PC-9 (cell line): Measurements from ENCODE around the gene FRMD8. TPM values are rescaled to one million over a fixed set of nuclear protein-coding genes. Genes with fewer than 3 reads are reported as not detected.
A peak's percentile ranks its signal among the peaks of the same experiment; 100 is the strongest.

ENCODE experiments used
- BruUV-seq: library from RNA; stranded (reverse); fragments of 400-500 nt; replicated peaks from 2 replicates; lab custom pipeline; 2021; lab: Mats Ljungman, UMichigan
- CTCF ChIA-PET: fragments of 300-600 bp; sonication (Branson Sonifier 250); formaldehyde crosslinking; loops from one replicate; lab custom pipeline; 2022; ENCODE audit warnings: antibody characterized with exemption; lab: Charles Lee
- POLR2A ChIA-PET: fragments of 300-600 bp; sonication (Branson Sonifier 250); formaldehyde crosslinking; loops from one replicate; lab custom pipeline; 2022; ENCODE audit warnings: antibody characterized with exemption; ENCODE audit not compliant: unreplicated experiment; lab: Charles Lee
- DNase-seq, 2 experiments: peaks; one replicate each; pipeline versions ENCODE4 v3.0.0 to v3.0.0-alpha.2; 2015 to 2022; ENCODE audit warnings: mixed read lengths in 1 of 2
- H2AFZ ChIP-seq: fragments of 200-600 bp; sonication (generic); 2 replicates; pipeline ENCODE4 v1.8.1; 2017; ENCODE audit warnings: antibody characterized with exemption
- H3F3A ChIP-seq: fragments of 200-600 bp; sonication (generic); 2 replicates; pipeline ENCODE4 v1.8.1; 2017; ENCODE audit warnings: antibody characterized with exemption, mild to moderate bottlenecking, low read depth; ENCODE audit not compliant: insufficient read depth
- H3K27ac ChIP-seq: fragments of 200-600 bp; sonication (generic); 2 replicates; pipeline ENCODE4 v1.6.1; 2016; ENCODE audit warnings: mixed run types
- H3K27me3 ChIP-seq: fragments of 200-600 bp; sonication (generic); 2 replicates; pipeline ENCODE4 v1.6.1; 2016; ENCODE audit warnings: low read depth, mixed run types; ENCODE audit not compliant: insufficient read depth
- H3K36me3 ChIP-seq: fragments of 200-600 bp; sonication (generic); 2 replicates; pipeline ENCODE4 v1.6.1; 2016; ENCODE audit warnings: low read depth, mixed run types
- H3K4me1 ChIP-seq: fragments of 200-600 bp; sonication (generic); replicated peaks from 2 replicates; pipeline ENCODE4 v1.6.1; 2016; ENCODE audit warnings: mixed run types; ENCODE audit not compliant: insufficient read depth
- H3K4me2 ChIP-seq: fragments of 200-600 bp; sonication (generic); 2 replicates; pipeline ENCODE4 v1.6.1; 2017; ENCODE audit warnings: mixed run types
- H3K4me3 ChIP-seq: fragments of 200-600 bp; sonication (generic); 2 replicates; pipeline ENCODE4 v1.6.1; 2016; ENCODE audit warnings: mixed run types
- H3K79me2 ChIP-seq: fragments of 200-600 bp; sonication (generic); 2 replicates; pipeline ENCODE4 v1.6.1; 2017; ENCODE audit warnings: low read depth, mixed run types
- H3K9me2 ChIP-seq: fragments of 200-600 bp; sonication (generic); 2 replicates; pipeline ENCODE4 v1.8.1; 2017; ENCODE audit warnings: mild to moderate bottlenecking; ENCODE audit not compliant: insufficient read depth
- H3K9me3 ChIP-seq: fragments of 200-600 bp; sonication (generic); 2 replicates; pipeline ENCODE4 v1.8.1; 2016; ENCODE audit warnings: low read depth; ENCODE audit not compliant: insufficient read depth
- H4K20me1 ChIP-seq: fragments of 200-600 bp; sonication (generic); 2 replicates; pipeline ENCODE4 v1.8.1; 2017; ENCODE audit not compliant: insufficient read depth
- EZH2 ChIP-seq: fragments of 200-600 bp; sonication (generic); IDR thresholded peaks from 2 replicates; pipeline ENCODE4 v1.8.0; 2017; ENCODE audit warnings: antibody characterized with exemption, low read depth
- intact Hi-C: fragments of 100-400 bp; cut with micrococcal nuclease; formaldehyde crosslinking; loops from one replicate; pipeline ENCODE4 v1.10.0; 2022; ENCODE audit not compliant: unreplicated experiment
- total RNA-seq: library from RNA; stranded (reverse); gene quantifications from 2 replicates; pipeline ENCODE4 v1.2.3, GENCODE V29; 2021
- TF ChIP-seq, protein P1 (sequence below): fragments of 200-600 bp; sonication (generic); conservative IDR thresholded peaks from 2 replicates; pipeline ENCODE4 v1.6.1; 2017; ENCODE audit warnings: mixed run types, antibody characterized with exemption, mild to moderate bottlenecking, moderate library complexity

Gene FRMD8
- total RNA-seq, 1 experiment from 2014 or later, result 32.4 TPM

GRCh38 chr11:65353376-65353775, 33.1 kb upstream of the FRMD8 start:
- Histone ChIP-seq H3K79me2 (no peaks in the 10 kb centered on the region), H3K27ac (no peak overlapping the region), H3K27me3 (no peaks in the 10 kb centered on the region), H3K4me1 (peaks cover 11% of the 10 kb centered on the region), H4K20me1 (no peaks in the 10 kb centered on the region; the same call in 1 of the 2 replicates), H3F3A (peaks cover 49% of the 10 kb centered on the region), H3K9me3 (no peaks in the 10 kb centered on the region), H2AFZ (no peak overlapping the region), H3K9me2 (no peaks in the 10 kb centered on the region), H3K4me2 (no peak overlapping the region), H3K4me3 (no peak overlapping the region), H3K36me3 (peaks cover 16% of the 10 kb centered on the region)
- CTCF ChIA-PET, result interaction anchor here (0.7 to 2.0 kb wide), 3 partner anchors 78 to 505 kb away, joined by 3 to 8 read pairs (median 3); no protein-coding TSS in a partner anchor
- DNase-seq, result no peak
- BruUV-seq, result no TSS peak
- POLR2A ChIA-PET, result interaction anchor here (0.7 kb wide), 1 partner anchor 506 kb away, joined by 5 read pairs; no protein-coding TSS in a partner anchor
- intact Hi-C loops, result no loop called here
- TF ChIP-seq, protein P1, sequence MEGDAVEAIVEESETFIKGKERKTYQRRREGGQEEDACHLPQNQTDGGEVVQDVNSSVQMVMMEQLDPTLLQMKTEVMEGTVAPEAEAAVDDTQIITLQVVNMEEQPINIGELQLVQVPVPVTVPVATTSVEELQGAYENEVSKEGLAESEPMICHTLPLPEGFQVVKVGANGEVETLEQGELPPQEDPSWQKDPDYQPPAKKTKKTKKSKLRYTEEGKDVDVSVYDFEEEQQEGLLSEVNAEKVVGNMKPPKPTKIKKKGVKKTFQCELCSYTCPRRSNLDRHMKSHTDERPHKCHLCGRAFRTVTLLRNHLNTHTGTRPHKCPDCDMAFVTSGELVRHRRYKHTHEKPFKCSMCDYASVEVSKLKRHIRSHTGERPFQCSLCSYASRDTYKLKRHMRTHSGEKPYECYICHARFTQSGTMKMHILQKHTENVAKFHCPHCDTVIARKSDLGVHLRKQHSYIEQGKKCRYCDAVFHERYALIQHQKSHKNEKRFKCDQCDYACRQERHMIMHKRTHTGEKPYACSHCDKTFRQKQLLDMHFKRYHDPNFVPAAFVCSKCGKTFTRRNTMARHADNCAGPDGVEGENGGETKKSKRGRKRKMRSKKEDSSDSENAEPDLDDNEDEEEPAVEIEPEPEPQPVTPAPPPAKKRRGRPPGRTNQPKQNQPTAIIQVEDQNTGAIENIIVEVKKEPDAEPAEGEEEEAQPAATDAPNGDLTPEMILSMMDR, result no peak

DNA sequence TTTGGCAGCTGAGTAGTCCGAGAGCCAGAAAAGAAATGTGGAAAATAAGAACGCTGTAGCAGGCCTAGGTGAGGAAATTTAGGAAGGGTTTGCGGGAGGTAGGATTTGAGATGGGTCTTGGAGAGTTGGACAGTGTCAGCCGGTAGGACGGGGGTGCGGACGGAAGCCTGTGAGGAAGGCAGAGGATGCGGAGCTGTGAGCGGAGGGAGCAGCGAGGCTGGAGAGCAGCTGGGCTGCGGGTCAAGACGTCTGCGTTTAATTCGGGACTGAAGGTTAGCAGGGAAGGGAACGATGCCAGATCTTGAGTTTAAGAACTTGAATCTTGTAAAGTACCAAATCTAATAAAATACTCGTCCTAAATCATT, 32.6 kb upstream of the FRMD8 start:
- Histone ChIP-seq H3K36me3 (peaks cover 12% of the 10 kb centered on the region), H3K27me3 (no peaks in the 10 kb centered on the region), H3K9me2 (no peaks in the 10 kb centered on the region), H3K4me2 (peak overlapping the region; percentile 100), H3K79me2 (no peaks in the 10 kb centered on the region), H3K4me3 (peak overlapping the region; percentile 87), H3K9me3 (no peaks in the 10 kb centered on the region), H4K20me1 (no peaks in the 10 kb centered on the region; the same call in 1 of the 2 replicates), H2AFZ (peak overlapping the region; percentile 76), H3F3A (peaks cover 49% of the 10 kb centered on the region), H3K4me1 (peaks cover 11% of the 10 kb centered on the region), H3K27ac (no peak overlapping the region)
- intact Hi-C loops, result loop anchor here (2.0 kb wide), 1 partner anchor 37 kb away; no protein-coding TSS in a partner anchor
- TF ChIP-seq EZH2, result no peak
- TF ChIP-seq, protein P1, result no peak
- no TSS peak for BruUV-seq
- ChIA-PET POLR2A (interaction anchor here (0.7 kb wide), 1 partner anchor 506 kb away, joined by 5 read pairs; no protein-coding TSS in a partner anchor), CTCF (interaction anchor here (0.8 to 2.0 kb wide), 3 partner anchors 79 to 195 kb away, joined by 4 to 9 read pairs (median 8); no protein-coding TSS in a partner anchor)
- no peak for DNase-seq

GRCh38 chr11:65354265-65355012, 32.0 kb upstream of the FRMD8 start, which contains the start of gene TIGD3:
Gene TIGD3 (plus strand): TSS chr11:65354751. CDS start chr11:65355809, 1,058 bp downstream.
- H3K27ac ChIP-seq, result no peak within 1 kb of the TSS

More at GRCh38 chr11:65354265-65355012, 32.0 kb upstream of the FRMD8 start, which contains the start of gene TIGD3:
- intact Hi-C loops, result loop anchor here (2.0 kb wide), 1 partner anchor 38 kb away; no protein-coding TSS in a partner anchor
- Histone ChIP-seq H3K36me3 (peaks cover 7% of the 10 kb centered on the region), H3F3A (peaks cover 43% of the 10 kb centered on the region), H2AFZ (peak within 1 kb of the TSS; percentile 84), H3K79me2 (no peaks in the 10 kb centered on the region), H3K4me1 (peaks cover 11% of the 10 kb centered on the region), H3K9me2 (no peaks in the 10 kb centered on the region), H3K4me2 (peak within 1 kb of the TSS; percentile 100), H3K27me3 (no peaks in the 10 kb centered on the region), H4K20me1 (no peaks in the 10 kb centered on the region; the same call in 1 of the 2 replicates), H3K9me3 (no peaks in the 10 kb centered on the region), H3K4me3 (peak within 1 kb of the TSS; percentile 87)
- peak; percentile 88 to 99 for DNase-seq
- BruUV-seq, result no TSS peak
- ChIA-PET POLR2A (no interaction called here), CTCF (interaction anchor here (0.8 to 2.0 kb wide), 3 partner anchors 79 to 195 kb away, joined by 4 to 9 read pairs (median 8); no protein-coding TSS in a partner anchor)
- TF ChIP-seq EZH2, result no peak
- TF ChIP-seq, protein P1, result no peak
